HG03045 (cell line): ENCODE measurements around the gene MAJIN.

Experiments
- ATAC-seq: cut with Tn5 transposase; IDR thresholded peaks from one replicate; pipeline ENCODE4 v1.9.1; 2021; ENCODE audit warnings: mild to moderate bottlenecking, moderate library complexity; ENCODE audit not compliant: unreplicated experiment

MAJIN gene

DNA sequence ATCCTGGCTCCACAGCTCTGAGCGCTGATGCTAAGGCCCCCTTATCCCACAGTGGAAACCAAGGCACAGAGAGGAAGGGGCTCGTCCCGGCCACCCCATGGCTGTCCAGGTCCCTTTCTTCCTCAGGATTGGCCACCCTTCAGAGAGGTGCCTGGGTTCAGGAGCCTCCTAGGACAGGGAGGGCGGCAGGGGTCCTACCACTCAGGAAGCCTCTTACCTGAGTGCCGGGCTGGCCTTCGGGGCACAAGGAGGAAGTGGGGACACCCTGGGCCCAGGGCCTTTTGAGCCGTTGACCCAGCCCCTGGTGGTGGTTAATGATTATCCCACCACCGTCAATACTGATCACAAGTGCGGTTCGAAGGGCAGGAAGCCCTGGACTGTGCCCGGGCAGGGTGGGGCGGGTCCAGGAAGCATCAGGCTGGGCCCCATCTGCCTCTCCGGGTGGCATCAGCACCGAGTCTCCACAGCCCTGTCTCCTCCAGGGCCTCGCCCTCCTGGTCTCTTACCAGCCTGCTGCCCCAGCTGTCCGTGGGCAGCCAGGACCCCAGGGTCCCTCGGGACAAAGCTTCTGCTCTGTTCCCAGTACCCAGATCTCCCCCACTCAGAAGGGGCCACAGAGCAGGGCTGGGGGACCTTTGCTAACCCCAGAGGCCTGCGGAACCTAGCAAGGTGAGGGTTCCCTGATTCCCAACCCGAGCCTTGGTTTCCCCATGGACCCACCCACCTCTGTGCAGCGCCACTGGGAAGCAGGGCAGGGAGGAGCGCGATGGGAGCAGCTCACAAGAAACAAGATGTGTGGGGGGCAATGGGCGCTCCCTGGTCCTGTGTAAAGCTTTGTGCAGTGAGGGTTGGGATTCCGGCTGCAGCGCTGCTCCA lies 78.5 kb downstream of the MAJIN start:
- ATAC-seq: no peak

DNA sequence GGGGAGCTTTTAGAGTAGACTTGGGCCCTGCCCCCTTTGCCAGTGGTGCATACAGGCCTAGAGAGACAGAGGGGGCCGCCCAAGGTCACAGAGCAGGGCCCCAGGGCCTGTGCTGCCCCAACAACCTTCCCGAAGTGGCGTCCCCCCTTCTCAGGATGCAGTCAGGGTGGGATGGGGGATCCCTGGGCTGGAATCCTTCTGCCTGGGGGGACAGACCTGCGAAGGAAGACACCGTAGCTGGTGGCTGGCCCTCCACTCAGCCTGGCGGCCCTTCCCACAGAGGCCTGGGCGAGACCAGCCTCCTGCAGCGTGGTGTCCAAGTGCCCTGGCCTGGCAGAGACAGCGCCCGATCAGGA lies 79.1 kb downstream of the MAJIN start:
- ATAC-seq: no peak

DNA sequence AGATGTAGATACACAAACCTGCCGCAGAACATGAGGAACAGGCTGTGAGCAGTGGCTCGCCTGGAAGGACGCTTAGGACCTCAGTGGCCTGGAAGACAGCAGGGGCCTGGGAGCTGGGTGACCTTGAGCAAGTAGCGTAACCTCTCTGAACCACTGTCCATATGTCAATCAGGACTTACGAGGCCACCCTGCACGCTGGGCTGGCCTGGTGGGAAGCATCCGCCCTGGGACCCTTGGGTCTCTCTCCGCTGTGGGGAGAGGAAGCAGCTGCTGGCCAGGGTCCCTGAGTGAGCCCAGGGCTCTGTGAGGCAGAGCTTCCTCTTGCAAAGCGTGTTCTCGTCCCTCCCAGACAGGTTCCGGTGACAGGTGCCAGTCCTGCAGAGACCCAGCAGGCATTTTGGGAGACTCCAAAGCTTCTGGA lies 79.5 kb downstream of the MAJIN start:
- no peak for ATAC-seq

DNA sequence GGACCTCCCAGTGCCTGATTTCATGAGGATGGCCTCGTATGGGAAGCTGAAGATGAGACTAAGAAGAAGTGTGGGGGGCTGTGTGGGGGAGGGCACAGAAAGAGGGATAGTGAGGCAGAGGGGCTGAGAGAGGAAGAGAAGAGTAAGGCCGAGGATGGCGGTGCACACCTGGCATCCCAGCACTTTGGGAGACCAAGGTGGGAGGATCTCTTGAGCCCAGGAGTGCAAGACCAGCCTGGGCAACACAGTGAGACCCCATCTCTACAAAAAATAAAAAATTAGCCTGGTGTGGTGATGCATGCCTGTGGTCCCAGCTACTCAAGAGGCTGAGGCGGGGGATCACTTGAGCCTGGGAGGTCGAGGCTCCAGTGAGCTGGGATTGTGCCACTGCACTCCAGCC lies 80.0 kb downstream of the MAJIN start:
- ATAC-seq: no peak

DNA sequence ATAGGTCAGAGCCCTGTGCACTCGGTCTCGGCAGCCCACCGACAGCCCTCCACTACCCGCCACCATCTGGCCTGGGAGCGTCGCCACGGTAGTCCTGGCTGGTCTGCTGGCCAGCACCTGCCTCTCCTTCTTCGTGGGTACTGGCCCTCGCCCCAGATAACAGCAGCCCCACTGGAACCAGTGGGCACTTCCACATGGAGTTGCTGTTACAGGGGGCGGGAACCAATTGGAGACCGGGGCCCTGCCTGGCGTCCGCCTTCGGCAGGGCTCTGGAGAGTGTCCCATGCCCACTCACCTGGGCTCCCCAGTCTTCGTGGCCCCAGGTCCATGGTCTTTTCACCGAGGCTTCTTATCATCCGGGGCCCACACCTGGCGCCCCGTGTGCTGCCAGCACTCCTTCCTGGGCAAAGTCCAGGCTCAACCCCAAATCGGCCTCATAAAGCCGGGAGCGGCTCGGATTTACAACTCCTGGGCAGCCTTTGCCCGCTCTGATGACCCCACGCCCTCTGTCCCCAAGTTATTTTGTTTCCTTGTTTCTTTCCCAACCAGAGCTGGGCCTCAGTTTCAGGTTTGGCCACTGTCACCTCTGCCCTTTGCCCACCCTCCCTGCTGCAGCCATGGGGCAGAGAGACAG lies 80.6 kb downstream of the MAJIN start:
- ATAC-seq: no peak

DNA sequence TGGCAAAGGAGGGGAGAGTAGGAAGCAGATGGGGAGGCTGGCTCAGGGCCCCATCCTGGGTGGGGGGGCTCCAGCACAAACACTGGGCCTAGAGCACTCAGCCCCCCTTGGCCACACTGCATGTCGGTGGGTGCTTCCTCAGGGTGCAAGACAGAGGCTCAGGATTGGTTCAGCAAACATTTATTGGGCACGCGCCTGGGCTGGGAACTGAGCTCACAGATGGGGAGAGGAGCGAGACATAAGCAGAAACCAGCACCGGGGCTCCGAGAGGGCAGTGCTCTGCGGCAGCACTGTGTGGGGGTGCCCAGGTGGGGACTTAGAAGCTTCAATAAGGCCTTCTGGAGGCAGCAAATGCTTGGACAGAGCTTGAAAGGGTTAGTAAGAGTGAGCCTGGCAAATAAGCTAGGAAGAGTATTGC lies 81.4 kb downstream of the MAJIN start:
- ATAC-seq: no peak

DNA sequence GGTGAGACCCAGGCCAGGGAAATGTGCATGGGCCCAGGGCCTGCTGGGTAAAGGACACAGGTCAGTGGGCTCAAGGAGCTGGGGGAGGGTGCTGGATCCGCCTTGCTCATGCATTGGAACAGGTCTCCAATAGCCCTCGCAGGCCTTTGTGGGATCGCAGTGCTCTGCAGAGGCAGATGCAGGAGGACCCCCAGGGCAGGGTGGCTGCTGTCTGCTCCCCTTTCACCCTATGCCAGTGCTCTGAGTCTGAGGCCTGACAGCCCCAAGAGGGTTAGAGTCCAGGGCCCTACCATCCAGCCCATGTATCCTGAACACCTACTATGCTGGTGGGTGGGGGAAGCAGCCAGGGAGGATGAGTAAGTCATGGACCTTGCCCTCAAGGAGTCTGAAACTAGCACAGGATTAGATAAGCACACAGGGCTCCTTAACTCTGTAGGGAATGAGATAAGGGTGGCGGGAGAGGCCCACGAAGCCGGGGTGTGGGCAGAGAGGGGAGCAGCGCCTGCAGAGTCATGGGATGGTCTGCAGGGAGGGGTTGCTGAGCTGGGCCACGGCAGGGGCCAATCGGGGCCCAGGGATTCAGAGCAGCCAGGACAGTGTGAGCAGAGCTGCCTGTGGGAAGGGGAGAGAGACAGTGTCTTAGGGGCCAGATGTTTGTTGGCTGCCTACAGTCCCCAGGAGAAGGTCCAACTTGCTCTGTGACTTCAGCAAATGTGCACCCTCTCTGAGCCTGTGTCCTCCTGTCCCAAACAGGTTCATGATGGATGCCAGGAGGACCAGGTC lies 83.0 kb downstream of the MAJIN start:
- no peak for ATAC-seq

DNA sequence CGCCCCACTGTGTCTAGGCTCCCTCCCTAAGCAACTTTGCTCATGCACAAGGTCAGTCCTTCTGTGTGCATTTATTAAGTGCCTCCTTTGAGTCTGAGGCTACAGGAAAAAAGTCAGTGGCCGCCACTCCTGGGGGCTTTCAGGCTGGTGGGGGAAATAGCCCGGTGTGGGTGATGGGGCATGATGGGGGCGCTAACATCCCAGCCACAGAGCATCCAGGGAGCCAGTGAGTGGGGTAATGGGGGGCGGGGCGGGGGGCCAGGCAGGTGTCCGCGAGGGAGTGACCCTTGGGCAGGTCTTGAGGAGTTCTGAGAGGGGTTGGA lies 83.5 kb downstream of the MAJIN start:
- ATAC-seq: no peak
